HEK293 (cell line): ENCODE measurements around the gene TBC1D19.

Experiments
- ZBTB48 ChIP-seq: fragments of 450-650 bp; formaldehyde crosslinking; IDR thresholded peaks from 2 replicates; pipeline ENCODE4 v1.5.1; 2016; ENCODE audit warnings: missing biosample characterization, missing genetic modification characterization
- ZNF133 ChIP-seq: fragments of 450-650 bp; formaldehyde crosslinking; IDR thresholded peaks from 2 replicates; pipeline ENCODE4 v1.5.1; 2016; ENCODE audit warnings: missing biosample characterization, missing genetic modification characterization
- ZNF24 ChIP-seq: fragments of 450-650 bp; formaldehyde crosslinking; IDR thresholded peaks from 2 replicates; pipeline ENCODE4 v1.5.1; 2016; ENCODE audit warnings: missing biosample characterization, missing genetic modification characterization
- ZNF274 ChIP-seq, 2 experiments: fragments of 200-500 bp in 1 of 2; fragments of 450-650 bp in 1 of 2; sonication (Bioruptor generic) in 1 of 2; formaldehyde crosslinking in 1 of 2; IDR thresholded peaks; 2 replicates each; pipeline versions ENCODE4 v1.5.1 to v1.6.1; 2014 to 2016; ENCODE audit warnings: borderline replicate concordance in 1 of 2, inconsistent platforms in 1 of 2, low read length in 1 of 2, missing biosample characterization in 1 of 2, missing genetic modification characterization in 1 of 2
- ZNF521 ChIP-seq: fragments of 450-650 bp; formaldehyde crosslinking; IDR thresholded peaks from 2 replicates; pipeline ENCODE4 v1.5.1; 2017; ENCODE audit warnings: missing biosample characterization, mild to moderate bottlenecking, missing genetic modification characterization
- ZNF571 ChIP-seq: fragments of 450-650 bp; formaldehyde crosslinking; IDR thresholded peaks from 2 replicates; pipeline ENCODE4 v1.5.0; 2017; ENCODE audit warnings: missing biosample characterization, missing genetic modification characterization
- ZNF654 ChIP-seq: fragments of 450-650 bp; formaldehyde crosslinking; IDR thresholded peaks from 2 replicates; pipeline ENCODE4 v1.5.1; 2016; ENCODE audit warnings: low read depth, missing biosample characterization, missing genetic modification characterization
- ZNF707 ChIP-seq: fragments of 450-650 bp; formaldehyde crosslinking; IDR thresholded peaks from 2 replicates; pipeline ENCODE4 v1.5.1; 2016; ENCODE audit warnings: missing biosample characterization, missing genetic modification characterization
- TF ChIP-seq, protein P1 (sequence below): fragments of 450-650 bp; formaldehyde crosslinking; IDR thresholded peaks from 2 replicates; pipeline ENCODE4 v1.5.1; 2016; ENCODE audit warnings: missing biosample characterization, missing genetic modification characterization
- TF ChIP-seq, protein P2 (sequence below): fragments of 450-650 bp; formaldehyde crosslinking; IDR thresholded peaks from 2 replicates; pipeline ENCODE4 v1.5.1; 2016; ENCODE audit warnings: missing biosample characterization, missing genetic modification characterization, low read depth
- TF ChIP-seq, protein P3 (sequence below): fragments of 450-650 bp; formaldehyde crosslinking; IDR thresholded peaks from 2 replicates; pipeline ENCODE4 v1.5.1; 2016; ENCODE audit warnings: missing biosample characterization, missing genetic modification characterization
- TF ChIP-seq, protein P4 (sequence below): fragments of 450-650 bp; formaldehyde crosslinking; IDR thresholded peaks from 2 replicates; pipeline ENCODE4 v1.5.1; 2016; ENCODE audit warnings: missing biosample characterization, missing genetic modification characterization

DNA sequence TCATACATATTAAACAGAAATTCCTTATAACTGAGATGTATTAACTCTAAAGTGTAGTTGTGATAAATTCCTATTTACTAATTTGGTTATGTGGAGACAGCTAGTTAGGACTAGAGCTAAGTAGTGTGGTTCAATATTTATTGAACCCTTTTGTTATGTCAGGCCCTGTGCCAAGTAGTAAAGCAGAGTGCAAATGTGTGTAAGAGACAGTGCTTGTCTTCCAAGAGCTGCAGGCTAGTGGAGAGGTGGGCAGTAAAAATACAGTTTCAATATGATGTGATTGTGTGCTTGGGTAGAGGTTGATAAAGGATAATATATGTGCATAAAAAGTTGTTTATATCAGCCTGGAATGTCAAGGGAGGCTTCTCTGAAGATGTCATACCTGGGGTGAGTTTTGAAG is 80.0 kb downstream of the TBC1D19 start:
- TF ChIP-seq, protein P1, sequence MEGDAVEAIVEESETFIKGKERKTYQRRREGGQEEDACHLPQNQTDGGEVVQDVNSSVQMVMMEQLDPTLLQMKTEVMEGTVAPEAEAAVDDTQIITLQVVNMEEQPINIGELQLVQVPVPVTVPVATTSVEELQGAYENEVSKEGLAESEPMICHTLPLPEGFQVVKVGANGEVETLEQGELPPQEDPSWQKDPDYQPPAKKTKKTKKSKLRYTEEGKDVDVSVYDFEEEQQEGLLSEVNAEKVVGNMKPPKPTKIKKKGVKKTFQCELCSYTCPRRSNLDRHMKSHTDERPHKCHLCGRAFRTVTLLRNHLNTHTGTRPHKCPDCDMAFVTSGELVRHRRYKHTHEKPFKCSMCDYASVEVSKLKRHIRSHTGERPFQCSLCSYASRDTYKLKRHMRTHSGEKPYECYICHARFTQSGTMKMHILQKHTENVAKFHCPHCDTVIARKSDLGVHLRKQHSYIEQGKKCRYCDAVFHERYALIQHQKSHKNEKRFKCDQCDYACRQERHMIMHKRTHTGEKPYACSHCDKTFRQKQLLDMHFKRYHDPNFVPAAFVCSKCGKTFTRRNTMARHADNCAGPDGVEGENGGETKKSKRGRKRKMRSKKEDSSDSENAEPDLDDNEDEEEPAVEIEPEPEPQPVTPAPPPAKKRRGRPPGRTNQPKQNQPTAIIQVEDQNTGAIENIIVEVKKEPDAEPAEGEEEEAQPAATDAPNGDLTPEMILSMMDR (tag by site-specific recombination) = no peak
- TF ChIP-seq, protein P2, sequence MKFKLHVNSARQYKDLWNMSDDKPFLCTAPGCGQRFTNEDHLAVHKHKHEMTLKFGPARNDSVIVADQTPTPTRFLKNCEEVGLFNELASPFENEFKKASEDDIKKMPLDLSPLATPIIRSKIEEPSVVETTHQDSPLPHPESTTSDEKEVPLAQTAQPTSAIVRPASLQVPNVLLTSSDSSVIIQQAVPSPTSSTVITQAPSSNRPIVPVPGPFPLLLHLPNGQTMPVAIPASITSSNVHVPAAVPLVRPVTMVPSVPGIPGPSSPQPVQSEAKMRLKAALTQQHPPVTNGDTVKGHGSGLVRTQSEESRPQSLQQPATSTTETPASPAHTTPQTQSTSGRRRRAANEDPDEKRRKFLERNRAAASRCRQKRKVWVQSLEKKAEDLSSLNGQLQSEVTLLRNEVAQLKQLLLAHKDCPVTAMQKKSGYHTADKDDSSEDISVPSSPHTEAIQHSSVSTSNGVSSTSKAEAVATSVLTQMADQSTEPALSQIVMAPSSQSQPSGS (tag by site-specific recombination) = no peak
- TF ChIP-seq ZBTB48 (tag by site-specific recombination) (no peak), ZNF24 (no peak), ZNF707 (no peak), ZNF571 (tag by site-specific recombination) (no peak), ZNF521 (no peak), ZNF274 (IDR thresholded peaks at IDR 0.05; ENCODE audit: low read length) (no peak), ZNF274 (tag by site-specific recombination; IDR thresholded peaks at IDR 0.05; ENCODE audit: borderline replicate concordance) (no peak), ZNF133 (tag by site-specific recombination) (no peak), ZNF654 (no peak)
- TF ChIP-seq, protein P3, sequence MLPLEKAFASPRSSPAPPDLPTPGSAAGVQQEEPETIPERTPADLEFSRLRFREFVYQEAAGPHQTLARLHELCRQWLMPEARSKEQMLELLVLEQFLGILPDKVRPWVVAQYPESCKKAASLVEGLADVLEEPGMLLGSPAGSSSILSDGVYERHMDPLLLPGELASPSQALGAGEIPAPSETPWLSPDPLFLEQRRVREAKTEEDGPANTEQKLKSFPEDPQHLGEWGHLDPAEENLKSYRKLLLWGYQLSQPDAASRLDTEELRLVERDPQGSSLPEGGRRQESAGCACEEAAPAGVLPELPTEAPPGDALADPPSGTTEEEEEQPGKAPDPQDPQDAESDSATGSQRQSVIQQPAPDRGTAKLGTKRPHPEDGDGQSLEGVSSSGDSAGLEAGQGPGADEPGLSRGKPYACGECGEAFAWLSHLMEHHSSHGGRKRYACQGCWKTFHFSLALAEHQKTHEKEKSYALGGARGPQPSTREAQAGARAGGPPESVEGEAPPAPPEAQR (tag by site-specific recombination) = no peak
- TF ChIP-seq, protein P4, sequence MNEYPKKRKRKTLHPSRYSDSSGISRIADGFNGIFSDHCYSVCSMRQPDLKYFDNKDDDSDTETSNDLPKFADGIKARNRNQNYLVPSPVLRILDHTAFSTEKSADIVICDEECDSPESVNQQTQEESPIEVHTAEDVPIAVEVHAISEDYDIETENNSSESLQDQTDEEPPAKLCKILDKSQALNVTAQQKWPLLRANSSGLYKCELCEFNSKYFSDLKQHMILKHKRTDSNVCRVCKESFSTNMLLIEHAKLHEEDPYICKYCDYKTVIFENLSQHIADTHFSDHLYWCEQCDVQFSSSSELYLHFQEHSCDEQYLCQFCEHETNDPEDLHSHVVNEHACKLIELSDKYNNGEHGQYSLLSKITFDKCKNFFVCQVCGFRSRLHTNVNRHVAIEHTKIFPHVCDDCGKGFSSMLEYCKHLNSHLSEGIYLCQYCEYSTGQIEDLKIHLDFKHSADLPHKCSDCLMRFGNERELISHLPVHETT (tag by site-specific recombination) = no peak
